Activated CD4-positive, CD25-positive, alpha-beta regulatory T cell treated with anti-CD3 and anti-CD28 coated beads, Interleukin-2, amount 50 U/mL, for 24 hours (primary cell): Measurements from ENCODE around the gene RFFL.
"Not testable (repeated sequence)": the region's sequence is repeated elsewhere in the genome, so short reads cannot be mapped to it uniquely, and the experiment has no call there.

Source experiments
- ATAC-seq, 2 donors: fragments of 150-1000 bp; cut with Tn5 transposase; one replicate each; pipeline ENCODE4 v1.10.0; 2021; ENCODE audit warnings: mild to moderate bottlenecking in 1 of 2, moderate library complexity in 1 of 2

Gene RFFL

DNA sequence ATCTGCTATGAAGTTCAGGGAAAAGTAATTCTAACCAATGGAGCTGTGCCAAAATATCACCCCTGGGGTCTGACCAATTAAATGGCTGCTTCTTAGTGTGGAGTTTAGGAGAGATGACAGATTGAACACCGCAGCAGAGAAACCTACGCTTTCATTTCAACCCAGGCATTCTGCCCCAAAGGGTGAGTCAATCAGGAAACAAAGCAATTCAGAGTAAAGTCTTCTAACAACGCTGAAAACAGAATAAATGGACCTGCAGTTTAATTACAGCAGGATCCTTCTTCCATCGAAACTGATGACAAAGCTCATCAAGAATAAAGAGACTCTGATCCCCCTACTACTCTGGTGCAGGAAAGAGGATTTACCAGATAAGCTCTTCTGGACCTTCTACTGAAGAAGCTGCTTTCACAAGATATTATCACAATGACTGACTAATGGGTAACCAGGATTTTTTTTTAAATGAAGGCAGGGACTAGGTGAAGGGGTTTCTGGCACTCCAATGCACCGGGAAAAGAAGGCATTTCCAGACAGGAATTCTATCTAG, 16.7 kb downstream of the RFFL start:
- peak; percentile 92 to 93 for ATAC-seq

- peak in 1 of 2 donors; percentile 2 for ATAC-seq
These were observed 17.3 kb downstream of the RFFL start for GRCh38 chr17:35046245-35046644.

DNA sequence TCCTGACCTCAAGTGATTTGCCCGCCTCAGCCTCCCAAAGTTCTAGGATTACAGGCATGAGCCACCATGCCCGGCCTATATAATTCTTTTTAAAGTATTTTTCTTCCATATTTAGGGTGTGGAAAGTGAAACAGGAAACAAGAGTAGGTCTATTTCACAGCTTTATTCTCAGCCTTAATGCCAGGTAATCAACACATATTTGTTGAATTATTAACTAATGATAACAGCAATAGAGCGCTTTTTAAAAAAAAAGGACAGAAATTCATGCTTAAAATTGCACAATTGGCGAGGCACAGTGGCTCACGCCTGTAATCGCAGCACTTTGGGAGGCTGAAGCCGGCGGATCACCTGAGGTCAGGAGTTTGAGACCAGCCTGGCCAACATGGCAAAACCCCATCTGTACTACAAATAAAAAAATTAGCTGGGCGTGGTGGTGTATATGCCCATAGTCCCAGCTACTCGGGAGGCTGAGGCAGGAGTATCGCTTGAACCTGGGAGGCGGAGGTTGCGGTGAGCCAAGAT, 18.0 kb downstream of the RFFL start:
- ATAC-seq: not testable (repeated sequence)

GRCh38 chr17:35044181-35044580, 19.3 kb downstream of the RFFL start:
- no peak for ATAC-seq

DNA sequence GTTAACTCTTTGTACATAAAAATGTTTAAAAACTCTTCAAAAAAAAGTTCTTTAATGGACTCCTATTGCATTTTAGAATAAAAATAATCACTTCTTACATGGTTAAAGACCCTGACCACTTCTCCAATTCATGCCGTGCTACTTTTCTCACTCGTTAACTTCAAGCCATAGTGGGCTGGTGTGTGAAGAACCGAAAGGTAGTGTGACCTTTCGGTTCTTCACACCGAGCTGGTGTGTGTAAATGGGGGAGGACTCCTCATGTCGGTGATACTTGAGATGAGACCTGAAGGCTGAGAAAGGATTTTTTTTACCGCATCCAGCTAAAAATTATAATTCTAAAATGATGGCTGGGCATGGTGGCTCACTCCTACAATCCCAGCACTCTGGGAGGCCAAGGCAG, 22.1 kb downstream of the RFFL start:
- no peak for ATAC-seq

DNA sequence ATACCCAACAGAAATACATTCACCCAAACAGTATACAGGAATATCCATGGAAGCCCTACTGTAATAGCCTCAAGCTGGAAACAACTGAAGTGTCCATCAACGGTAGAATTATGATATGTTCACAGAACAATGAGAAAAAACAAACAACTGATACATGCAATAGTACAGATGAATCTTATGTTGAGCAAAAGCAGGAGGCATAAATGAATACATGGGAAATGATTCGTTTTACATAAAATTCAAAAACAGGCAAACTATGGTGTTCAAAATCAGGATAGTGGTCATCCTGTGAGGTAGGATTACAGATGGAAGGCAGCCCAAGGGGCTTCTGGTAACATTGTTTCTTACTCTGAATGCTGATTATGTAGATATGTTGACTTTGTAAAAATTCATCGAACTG, 25.1 kb downstream of the RFFL start:
- ATAC-seq: no peak

DNA sequence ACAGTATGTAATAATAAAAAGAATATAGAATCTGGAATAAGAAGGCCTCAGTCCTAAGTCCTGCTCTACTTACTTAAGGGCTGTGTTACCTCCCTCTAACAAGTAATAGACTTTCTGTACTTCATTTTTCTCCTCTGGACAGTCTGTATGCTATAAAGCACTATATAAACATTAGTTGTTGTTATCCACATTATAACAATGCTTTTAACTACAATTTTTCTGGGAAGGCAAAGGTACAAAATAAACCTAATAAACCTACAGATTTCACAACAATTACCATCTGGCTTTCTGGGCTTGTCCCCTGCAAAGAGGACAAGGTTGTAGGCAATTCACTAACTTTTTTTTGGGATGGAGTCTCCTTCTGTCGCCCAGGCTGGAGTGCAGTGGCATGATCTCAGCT, 32.7 kb downstream of the RFFL start:
- ATAC-seq: no peak

- ATAC-seq: peak; percentile 74 to 79
These were observed 34.8 kb downstream of the RFFL start for GRCh38 chr17:35028531-35029262.

- ATAC-seq: not testable (repeated sequence)
These were observed 35.4 kb downstream of the RFFL start for GRCh38 chr17:35028097-35028496.

- ATAC-seq: no peak
These were observed 38.0 kb downstream of the RFFL start for GRCh38 chr17:35025541-35025940.

DNA sequence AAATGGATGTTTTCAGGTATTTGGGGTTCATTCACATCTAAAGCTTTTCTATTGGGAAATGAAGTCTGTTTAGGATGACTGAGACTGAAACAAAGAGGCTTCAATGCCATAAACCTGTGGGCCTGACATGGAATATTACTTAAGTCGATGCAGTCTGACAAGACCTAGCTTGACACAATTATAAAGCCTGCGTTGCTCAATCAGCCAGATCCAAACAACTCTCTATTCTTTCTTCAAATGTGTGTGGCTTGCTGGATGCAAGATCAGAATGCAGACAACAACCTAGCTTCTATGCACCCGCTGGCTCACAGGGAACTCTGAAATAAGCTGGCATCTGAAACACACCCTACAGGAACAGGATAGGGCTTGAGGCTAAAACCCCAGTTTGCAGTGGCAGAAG, 40.0 kb downstream of the RFFL start:
- ATAC-seq: no peak

DNA sequence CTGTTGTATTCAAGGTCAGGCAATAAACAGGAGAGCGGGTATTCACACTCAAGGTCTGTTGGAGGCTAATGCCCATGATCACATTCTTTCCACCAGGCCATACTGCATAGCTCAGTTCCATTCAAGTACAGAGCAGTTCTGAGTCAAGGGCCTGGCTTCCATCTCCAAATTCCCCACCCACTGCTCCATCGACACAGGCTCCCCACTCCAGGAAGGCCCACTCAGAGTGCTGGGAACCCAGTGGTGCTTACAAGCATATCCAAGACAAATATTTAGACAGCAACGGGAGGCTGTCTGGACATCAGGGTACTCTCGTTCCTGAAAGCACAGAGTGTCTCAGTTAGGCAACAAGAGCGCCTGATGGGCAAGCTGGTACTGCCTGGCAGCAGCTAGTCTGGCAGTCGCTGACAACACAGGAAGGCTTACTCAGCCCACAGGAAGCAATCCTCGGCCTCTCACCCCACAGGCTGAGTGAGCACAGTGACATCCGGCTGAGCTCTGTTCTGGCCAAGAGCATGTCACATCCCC, 40.9 kb downstream of the RFFL start:
- peak; percentile 100 for ATAC-seq

DNA sequence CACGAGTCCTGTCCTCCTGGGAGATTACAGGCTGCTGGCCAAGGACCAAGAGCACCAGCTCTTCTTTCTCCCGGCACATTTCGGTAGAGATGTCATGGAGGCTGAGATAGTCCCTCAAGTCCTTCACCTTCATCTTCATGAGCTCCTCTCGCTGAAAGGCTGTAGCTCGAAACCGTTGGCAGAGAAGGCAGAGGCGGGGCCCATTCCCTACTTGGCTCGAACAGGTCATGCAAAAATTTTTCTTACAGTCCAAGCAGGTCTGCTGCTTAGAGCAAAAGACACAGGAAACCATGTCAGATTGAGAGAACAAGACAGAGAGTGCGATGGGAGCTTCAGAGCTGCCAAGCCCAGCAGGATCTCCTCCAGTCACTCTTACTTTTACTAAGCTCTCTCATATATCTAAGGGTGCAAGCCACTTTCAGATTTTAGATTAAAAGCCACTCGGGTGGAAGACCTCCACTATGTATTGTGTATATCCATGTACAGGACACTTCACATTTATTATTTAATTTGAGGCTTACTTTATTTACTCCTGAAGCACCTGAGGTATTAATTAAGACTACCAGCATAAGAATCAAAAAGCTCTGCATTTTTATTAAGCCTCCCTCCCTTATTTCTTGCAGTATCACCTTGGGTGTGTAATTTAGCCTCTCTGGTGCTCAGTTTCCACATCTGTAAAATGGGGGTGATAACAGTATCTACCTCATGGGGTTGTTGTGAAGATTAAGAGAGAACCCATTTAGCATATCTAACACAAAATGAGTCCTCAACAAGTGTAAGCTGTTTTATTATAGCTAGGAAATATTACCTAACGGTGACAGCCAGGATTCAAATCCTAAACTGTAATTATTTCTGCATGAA, 41.8 kb downstream of the RFFL start:
- no peak for ATAC-seq

- no peak for ATAC-seq
These were observed 43.9 kb downstream of the RFFL start for GRCh38 chr17:35019386-35020179.

DNA sequence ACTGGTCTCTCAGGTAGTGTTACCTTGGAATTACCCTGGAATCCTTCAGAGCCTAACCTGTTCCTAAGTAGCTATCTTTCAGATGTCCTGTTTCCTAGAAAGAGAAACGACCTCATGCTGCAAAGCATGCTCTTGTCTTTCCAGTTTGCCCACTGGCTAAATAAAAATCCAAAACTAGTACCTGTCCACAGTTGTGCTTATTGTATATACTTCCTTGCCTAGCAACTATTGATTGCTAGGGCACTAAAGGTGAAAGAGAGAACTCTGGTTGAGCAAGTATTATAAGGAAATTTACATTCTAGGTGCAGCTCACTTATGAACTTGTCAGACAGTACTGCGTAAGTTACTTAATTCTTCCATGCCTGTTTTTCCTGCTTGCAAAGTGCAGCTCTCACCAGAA, 44.7 kb downstream of the RFFL start:
- ATAC-seq: no peak

GRCh38 chr17:35017021-35017420, 46.5 kb downstream of the RFFL start:
- ATAC-seq: no peak

GRCh38 chr17:35016369-35016768, 47.1 kb downstream of the RFFL start:
- no peak for ATAC-seq

DNA sequence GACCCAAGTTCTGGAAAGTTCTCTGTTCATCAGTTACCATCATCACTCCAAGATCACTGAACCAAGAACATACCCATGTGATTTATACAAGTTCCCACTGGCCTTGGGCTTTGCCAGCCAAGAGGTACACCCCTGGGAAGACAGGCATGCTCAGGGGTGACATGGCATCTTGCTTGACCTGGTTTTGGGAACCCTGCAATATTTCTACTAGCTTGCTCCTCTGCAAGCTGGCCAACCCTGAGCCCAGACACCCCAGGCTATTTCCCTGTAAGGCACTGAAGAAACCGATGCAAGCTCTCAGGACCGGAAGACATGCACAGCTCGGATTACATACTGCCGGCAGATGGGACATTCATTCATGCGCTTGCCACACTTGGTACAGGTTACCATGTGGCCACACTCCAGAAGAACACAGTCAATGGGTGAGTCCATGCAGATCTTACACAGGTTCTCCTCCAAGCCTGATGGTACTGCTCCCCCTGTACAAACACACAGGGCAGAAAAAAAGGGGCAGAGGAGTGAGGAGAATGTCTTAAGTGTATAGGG, 51.8 kb downstream of the RFFL start:
- ATAC-seq: no peak

DNA sequence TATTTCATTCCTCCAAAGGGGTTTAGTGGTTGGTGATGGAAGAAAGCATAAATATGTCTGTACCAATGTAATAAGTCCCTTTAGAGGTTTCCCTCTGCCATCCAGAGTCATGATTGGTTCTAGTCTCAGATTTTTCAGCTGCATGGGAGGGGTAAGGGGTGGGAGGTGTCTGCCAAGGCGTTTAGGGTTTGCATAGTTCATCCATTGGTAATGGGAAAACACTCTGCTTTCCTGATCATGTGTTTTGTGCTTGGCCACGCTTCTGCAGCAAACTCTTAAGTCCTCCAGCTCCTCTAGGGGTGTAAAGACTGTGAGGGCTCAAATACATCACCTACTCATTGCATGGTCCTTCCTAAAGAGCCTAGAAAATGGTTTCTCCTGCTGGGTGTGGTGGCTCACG, 53.4 kb downstream of the RFFL start:
- ATAC-seq: no peak

GRCh38 chr17:35006961-35007360, 56.5 kb downstream of the RFFL start:
- ATAC-seq: no peak

DNA sequence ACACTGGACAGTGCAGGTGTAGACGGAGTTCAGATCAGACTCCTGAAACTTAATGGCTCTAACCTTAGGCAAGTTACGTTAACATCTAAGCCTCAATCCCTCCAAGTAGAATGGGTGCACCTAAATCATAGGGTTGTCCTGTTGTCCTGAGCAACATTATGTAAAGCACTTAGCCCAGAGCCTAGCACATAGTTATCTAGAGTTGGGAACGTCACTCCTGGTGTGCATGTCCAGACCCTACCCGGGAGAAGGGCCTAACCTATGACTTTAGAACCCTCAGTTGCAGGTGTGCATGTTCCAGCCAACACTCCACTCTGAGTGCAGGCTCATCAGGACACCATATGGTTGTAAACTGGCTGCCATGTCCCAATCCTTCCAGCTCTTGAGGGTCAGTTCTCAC, 57.2 kb downstream of the RFFL start:
- no peak for ATAC-seq

DNA sequence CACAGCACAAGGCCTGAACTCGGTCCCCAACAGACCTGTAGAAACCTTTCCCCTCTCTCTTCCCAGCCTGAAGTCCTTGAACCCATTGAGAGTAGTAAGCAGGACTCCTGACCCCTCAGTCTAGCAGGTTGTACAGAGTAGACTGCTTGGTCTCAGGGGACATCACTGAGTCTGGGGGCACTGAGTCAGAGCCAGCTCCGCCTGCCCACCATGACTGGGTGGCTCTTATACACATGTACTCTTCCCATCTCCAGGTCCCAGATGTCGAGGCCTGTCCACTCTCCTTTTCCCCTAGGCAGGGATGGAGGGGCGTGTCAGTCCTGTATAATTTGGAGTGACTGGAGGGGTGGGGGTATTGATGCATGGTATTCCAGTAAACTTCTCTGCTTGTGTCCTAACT, 59.7 kb downstream of the RFFL start:
- ATAC-seq: no peak
